HG03139 (cell line): Measurements from ENCODE around the gene GRIN2A.
A peak's percentile ranks its signal among the peaks of the same experiment; 100 is the strongest.

Experiments used
- ATAC-seq: cut with Tn5 transposase; IDR thresholded peaks from one replicate; pipeline ENCODE4 v1.9.1; 2021; ENCODE audit not compliant: unreplicated experiment

GRIN2A gene

GRCh38 chr16:10182222-10183053 lies at the start of gene GRIN2A:
Gene GRIN2A, minus strand, starts transcription at chr16:10182428. Its CDS starts 2,017 bp downstream, at chr16:10180411.
- ATAC-seq: no peak

DNA sequence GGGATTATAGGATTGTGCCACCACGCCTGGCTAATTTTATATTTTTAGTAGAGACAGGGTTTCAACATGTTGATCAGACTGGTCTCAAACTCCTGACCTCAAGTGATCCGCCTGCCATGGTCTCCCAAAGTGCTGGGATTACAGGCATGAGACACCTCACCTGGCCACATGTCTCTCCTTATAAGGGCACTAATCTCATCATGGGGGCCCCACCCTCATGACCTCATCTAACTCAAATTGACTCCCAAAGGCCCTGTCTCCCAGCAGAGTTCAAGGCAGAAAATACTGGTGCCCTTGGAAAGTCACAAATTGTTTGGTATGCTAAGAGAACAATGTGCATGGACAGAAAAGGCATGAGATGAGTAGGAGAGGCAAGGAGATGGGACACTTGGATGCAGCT lies 49.3 kb upstream of the GRIN2A start:
- no peak for ATAC-seq

DNA sequence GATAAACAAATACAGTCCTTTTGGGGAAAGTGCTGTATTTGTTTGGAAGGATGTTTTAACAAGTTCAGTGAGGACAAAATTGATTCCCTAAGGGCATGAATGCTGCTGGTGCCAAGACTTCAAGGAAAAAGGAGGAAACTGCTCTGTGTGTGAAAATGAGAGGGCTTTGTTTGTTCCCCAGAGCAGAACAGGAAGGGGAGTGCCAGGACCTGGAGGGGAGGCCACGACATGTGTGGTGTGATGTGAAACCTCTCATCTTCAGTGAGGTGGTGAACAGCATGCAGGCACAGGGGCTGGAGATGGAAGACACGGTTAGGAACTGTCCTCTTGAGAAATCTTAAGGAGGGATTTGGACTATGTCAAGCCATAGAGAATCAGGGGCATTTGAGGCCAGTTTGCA lies 46.6 kb upstream of the GRIN2A start:
- ATAC-seq: no peak

DNA sequence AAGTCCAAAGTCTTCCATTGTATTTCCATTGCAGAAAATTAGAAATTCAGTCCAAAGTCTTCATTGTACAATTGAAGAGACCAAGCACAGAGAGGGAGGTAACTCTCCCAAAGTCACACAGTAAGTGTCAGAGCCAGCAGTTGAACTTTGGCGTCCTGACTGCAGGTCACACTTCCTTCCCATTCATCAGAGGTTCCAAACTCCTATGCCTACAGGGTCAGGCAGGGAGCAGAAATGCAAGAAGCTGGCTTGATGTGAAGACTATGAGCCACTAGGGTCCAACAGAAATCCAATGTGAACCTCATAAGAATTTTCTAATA lies 44.7 kb upstream of the GRIN2A start:
- ATAC-seq: no peak

DNA sequence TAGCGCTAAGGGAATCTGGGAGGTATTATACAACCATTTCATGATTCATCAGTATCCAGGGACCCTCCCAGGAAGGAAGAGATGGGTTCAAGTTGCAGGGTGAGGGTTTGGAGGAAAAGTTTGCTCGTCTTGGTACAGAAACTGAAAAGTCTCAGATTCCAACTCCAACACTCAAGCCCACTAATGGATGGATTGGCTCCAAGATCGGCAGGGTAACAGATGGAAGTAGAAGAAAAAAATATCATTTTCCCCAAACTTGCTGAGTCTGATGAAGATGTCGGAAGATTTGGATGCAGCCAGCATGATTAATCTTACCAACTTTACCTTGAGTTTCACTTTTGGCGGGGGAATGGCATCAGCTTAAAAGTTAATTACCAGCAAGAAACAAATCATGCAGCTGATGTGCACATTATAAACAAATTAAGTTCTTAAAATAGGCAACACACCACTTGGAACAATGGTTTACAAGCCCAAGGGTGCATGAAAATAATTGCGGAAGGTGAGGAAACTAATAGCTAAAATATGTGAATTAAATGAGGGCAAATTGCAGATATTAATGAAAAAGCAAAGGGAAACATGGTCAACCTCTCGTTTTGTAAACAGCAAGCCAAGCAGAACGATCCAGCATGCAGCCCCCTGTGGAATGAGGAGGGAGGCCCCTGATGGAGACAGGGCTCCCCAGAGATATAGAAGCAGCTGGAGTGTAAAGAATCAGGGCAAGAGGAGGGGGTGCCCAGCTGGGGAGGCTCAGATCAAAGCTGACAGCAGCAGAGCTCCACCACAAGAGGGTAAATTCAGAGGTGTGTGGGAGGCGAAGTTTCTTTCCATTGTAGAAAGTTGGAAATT lies 44.1 kb upstream of the GRIN2A start:
- ATAC-seq: no peak

- no peak for ATAC-seq
Measured at GRCh38 chr16:10225653-10226052, 43.4 kb upstream of the GRIN2A start.

DNA sequence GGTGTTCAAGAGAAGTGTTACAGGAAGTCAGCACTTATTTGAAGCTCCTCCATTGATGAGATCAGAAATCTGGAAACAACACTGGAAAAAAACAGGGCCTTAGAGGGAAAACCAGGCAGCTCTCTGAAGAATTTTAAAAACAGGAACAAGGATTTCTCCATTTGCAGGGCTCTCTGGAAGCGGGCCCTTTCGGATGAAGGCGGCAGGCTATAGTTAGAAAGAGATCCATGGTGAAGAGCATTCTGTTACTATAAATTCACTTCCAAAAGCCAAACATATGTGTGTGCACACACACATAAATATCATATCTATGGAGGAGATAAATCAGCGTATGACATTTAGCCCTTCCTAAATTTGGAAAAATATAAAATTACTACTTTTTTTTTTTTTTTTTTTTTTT lies 42.6 kb upstream of the GRIN2A start:
- ATAC-seq: no peak

- no peak for ATAC-seq
Measured at GRCh38 chr16:10220942-10221341, 38.7 kb upstream of the GRIN2A start.

GRCh38 chr16:10219742-10220141 lies 37.5 kb upstream of the GRIN2A start:
- no peak for ATAC-seq

DNA sequence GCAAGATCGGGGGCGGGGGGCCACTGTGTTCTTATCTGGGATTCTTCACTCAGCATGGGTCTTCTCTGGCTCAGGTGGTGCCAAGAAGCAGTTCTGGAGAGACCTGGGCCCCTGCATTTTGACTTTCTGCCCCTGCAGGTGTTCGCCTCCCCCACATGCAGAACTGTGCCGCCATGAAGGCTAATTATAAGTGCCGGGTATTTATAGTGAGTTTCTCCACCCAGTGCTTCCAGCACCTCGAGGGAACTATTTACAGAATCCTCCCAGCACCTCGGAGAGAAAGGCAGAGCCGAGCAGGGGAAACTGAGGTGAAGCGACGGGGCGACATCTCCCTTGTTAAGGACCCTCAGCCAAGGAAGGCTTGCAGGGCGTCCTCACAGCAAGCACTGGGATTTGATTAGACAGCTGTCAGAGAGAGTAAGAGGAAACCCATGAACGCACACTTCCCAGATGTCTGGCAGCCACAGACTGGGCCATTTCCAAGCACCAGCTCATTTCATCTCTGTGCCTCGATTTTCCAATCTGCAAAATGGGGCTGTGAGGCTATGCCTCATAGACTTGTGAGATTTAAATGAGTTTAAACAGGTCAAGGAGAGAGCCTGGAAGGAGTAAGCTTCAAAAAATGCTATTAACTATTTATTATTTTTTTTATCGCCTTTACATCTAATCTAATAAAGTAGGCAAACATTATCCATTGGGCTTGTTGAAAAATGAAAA lies 36.4 kb upstream of the GRIN2A start:
- no peak for ATAC-seq

DNA sequence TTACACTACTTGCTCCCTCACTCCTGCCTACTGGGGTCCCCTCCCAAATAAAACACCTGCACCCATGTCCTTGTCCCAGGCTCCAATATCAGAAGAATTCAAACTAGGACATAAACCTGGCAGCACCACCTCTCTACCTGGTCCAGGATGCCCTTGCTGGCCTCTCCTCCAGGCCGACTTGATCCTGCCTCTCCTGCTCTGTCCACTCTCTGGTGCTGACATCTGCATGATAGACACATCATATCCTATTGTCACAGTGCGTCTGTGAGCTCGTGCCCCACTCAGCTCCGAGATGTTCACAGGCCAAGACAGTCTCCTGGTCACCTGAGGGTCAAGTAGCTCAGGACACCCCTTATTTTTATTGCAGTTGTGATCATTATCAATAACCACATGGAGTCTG lies 31.5 kb upstream of the GRIN2A start:
- no peak for ATAC-seq

GRCh38 chr16:10210944-10211343 lies 28.7 kb upstream of the GRIN2A start:
- no peak for ATAC-seq

DNA sequence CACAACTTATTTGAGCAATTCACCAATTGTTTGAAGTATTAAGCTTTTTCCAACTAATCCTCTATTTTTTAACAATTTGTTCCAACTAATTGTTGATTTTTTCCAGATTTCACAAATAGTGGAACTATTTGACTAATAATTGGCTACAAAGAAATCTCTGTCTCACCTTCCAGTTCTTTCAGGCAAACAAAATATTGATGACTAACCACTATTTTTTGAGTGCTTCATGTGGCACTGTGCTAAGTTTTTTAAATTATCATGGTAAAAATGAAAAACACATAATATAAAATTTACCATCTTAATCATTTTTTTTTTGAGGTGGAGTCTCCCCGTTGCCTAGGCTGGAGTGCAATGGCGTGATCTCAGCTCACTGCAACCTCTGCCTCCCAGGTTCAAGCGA lies 24.6 kb upstream of the GRIN2A start:
- no peak for ATAC-seq

- ATAC-seq: peak; percentile 47
Measured at GRCh38 chr16:10206215-10206614, 24.0 kb upstream of the GRIN2A start.

DNA sequence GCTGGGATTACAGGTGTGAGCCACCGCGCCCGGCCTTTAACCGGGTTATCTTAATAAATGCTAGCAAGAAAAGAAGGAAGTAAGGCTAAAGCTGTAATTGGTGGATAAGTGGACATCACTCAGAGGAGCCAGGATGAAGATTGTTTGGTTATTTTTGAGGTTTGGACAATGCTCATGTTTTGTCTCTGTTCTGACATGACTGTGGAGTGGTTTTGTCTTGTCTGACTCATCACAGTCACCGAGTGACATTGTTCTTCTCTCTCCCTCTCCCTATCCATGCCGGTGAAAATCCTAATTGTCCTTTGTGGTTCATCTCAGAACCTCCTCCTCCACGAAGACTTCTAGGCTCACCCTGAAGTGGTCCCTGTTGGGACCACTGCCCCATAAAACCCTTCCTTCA lies 23.5 kb upstream of the GRIN2A start:
- ATAC-seq: no peak

DNA sequence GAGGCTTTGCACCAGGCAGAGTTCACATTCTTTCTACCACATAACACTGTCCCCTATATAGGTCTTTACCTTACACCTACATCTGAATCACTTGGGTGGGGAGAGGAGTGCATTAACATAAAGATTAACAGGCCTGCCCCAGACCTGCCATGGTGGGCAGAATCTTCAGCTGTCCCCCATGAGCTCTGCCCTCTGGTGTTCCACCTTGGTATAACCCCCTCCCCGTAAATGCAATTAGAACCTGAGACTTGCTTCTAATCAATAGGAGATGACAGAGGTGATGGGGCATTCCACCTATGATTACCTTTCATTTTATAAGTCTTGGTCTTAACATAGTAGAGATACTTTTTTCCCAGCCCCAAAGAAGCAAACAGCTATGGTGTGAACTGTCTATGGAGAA lies 20.4 kb upstream of the GRIN2A start:
- ATAC-seq: no peak

- no peak for ATAC-seq
Measured at GRCh38 chr16:10200637-10201586, 18.7 kb upstream of the GRIN2A start.

DNA sequence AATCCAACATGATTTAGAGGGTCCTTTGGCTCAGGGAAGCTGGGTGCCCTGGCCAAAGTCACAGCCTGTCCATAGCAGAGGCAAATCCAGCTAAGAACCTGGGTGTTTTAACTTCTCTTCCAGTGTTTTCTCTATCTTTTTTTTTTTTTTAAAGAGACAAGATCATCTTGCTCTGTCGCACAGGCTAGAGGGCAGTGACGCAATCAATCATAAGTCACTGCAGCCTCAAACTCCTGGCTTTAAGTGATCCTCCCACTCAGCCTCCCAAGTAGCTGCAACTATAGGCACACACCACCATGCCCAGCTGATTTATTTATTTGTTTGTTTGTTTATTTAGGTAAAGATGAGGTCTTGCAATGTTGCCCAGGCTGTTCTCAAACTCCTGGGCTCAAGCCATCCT lies 14.8 kb upstream of the GRIN2A start:
- ATAC-seq: no peak

DNA sequence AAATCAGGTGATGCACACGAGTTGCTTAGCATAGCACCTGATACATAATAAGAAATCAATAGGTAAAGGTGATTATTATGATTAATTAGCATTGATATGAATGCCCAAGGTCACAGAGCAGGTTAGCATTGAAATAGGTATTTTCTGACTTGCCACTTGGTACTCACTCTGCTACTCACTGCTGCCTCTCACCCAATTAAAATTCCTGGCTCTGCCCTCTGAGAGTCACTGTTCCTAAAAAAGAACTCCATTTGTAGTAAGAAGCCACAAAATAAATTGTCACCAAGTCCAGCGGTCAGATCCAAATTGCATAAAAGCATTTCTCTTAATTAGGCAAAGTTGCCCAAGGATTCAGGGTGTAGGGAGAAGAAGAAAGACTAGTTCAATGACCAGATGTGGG lies 8.9 kb upstream of the GRIN2A start:
- ATAC-seq: no peak

DNA sequence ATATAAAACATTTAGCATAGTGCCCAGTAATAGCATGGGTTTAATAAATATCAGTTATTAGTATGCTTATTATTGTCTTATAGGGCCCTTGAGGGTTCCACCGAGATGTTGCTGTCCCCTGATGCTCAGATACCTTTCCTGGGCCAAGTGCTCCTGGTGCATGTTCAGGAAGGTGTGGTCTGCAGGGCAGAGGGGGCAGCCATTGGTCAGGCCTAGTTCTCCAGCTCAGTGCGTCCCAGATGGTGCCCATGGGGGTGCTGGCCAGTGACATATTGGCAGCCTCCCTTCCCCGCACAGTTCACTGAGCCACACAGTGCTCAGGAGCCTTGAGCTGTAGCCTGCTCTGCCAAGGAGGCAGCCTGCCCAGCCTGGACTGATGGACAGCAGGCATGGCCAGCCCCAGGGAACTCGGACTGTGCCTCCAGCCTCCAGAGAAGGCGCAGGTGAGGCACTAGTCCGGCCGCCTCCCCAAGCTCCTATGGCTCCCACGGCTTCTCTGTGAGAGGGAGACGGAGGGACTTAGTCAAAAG lies 7.7 kb upstream of the GRIN2A start:
- ATAC-seq: no peak
